Sigmoid colon (tissue), 4 donors: ENCODE data around the gene CPVL.

Experiments
- POLR2AphosphoS5 ChIP-seq, 4 donors: sonication (generic); formaldehyde crosslinking; IDR thresholded peaks; one replicate each; pipeline ENCODE4 v1.6.1; 2017; ENCODE audit warnings: antibody characterized with exemption in 4 of 4
- TF ChIP-seq, protein P1 (sequence below), 4 experiments: fragments of 450-650 bp in 3 of 4; fragments of 200-600 bp in 1 of 4; IDR thresholded peaks; one replicate each; pipeline ENCODE4 v1.5.1; 2016 to 2019; ENCODE audit warnings: antibody characterized with exemption in 4 of 4, mild to moderate bottlenecking in 3 of 4, moderate library complexity in 2 of 4

DNA sequence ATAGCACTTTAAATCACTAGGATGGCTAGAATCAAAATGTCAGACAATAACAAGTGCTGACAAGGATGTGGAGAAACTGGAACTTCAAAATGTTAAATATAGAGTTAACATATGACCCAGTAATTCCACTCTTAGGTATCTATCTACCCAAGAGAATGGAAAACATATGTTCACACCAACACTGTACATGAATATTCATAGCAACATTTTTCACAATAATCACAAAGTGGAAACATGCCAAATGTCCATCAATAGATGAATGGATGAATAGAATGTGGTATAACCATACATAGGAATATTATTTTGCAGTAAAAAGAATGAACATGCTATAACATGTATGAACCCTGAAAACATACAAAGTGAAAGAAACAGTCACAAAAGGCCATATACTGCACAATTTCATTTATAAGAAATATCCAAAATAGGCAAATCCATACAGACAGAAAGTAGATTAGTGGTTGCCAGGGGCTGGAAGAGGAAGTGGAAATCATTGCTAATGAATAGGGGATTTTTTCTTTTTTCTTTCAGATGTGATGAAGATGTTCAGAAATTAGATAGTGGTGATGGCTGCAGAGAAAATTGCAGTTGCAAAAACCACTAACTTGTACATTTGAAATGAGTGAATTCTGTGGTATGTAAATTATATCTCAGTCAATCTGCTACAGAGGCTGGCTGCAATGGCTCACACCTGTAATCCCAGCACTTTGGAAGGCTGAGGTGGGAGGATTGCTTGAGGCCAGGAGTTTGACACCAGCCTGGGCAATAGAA lies 93.0 kb downstream of the CPVL start:
- no peak for TF ChIP-seq POLR2AphosphoS5 (IDR thresholded peaks at IDR 0.05)
- TF ChIP-seq, protein P1, sequence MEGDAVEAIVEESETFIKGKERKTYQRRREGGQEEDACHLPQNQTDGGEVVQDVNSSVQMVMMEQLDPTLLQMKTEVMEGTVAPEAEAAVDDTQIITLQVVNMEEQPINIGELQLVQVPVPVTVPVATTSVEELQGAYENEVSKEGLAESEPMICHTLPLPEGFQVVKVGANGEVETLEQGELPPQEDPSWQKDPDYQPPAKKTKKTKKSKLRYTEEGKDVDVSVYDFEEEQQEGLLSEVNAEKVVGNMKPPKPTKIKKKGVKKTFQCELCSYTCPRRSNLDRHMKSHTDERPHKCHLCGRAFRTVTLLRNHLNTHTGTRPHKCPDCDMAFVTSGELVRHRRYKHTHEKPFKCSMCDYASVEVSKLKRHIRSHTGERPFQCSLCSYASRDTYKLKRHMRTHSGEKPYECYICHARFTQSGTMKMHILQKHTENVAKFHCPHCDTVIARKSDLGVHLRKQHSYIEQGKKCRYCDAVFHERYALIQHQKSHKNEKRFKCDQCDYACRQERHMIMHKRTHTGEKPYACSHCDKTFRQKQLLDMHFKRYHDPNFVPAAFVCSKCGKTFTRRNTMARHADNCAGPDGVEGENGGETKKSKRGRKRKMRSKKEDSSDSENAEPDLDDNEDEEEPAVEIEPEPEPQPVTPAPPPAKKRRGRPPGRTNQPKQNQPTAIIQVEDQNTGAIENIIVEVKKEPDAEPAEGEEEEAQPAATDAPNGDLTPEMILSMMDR (IDR thresholded peaks at IDR 0.05): no peak
